Activated CD4-positive, CD25-positive, alpha-beta regulatory T cell treated with anti-CD3 and anti-CD28 coated beads, Interleukin-2, amount 50 U/mL, for 16 hours (primary cell): ENCODE results near the gene PLEKHA5.
"Not testable (repeated sequence)": the region's sequence is repeated elsewhere in the genome, so short reads cannot be mapped to it uniquely, and the experiment has no call there.

Experiments used
- DNase-seq: peaks from one replicate; pipeline ENCODE4 v3.0.0-alpha.2; 2020; ENCODE audit warnings: low read depth, low spot score

PLEKHA5 gene

GRCh38 chr12:19129486-19130223, at the start of gene PLEKHA5:
PLEKHA5 (plus strand) TSS chr12:19129733; CDS start chr12:19129800, 67 bp downstream.
- no peak for DNase-seq

GRCh38 chr12:19080918-19081317, 48.6 kb upstream of the PLEKHA5 start:
- DNase-seq, result no peak

GRCh38 chr12:19082365-19082911, 47.1 kb upstream of the PLEKHA5 start:
- no peak for DNase-seq

- no peak for DNase-seq
Observed at GRCh38 chr12:19084547-19084946, 45.0 kb upstream of the PLEKHA5 start.

GRCh38 chr12:19085090-19085489, 44.4 kb upstream of the PLEKHA5 start:
- no peak for DNase-seq

- DNase-seq, result no peak
Observed at GRCh38 chr12:19088606-19089005, 40.9 kb upstream of the PLEKHA5 start.

GRCh38 chr12:19092482-19092881, 37.1 kb upstream of the PLEKHA5 start:
- DNase-seq, result not testable (repeated sequence)

GRCh38 chr12:19093218-19093617, 36.3 kb upstream of the PLEKHA5 start:
- no peak for DNase-seq

GRCh38 chr12:19095331-19095730, 34.2 kb upstream of the PLEKHA5 start:
- no peak for DNase-seq

- no peak for DNase-seq
Observed at GRCh38 chr12:19095756-19096480, 33.6 kb upstream of the PLEKHA5 start.

GRCh38 chr12:19105463-19105862, 24.1 kb upstream of the PLEKHA5 start:
- no peak for DNase-seq

GRCh38 chr12:19107750-19108149, 21.8 kb upstream of the PLEKHA5 start:
- no peak for DNase-seq

- DNase-seq, result no peak
Observed at GRCh38 chr12:19110221-19110940, 19.2 kb upstream of the PLEKHA5 start.

- DNase-seq, result no peak
Observed at GRCh38 chr12:19113464-19113863, 16.1 kb upstream of the PLEKHA5 start.

GRCh38 chr12:19115285-19115684, 14.2 kb upstream of the PLEKHA5 start:
- no peak for DNase-seq

- no peak for DNase-seq
Observed at GRCh38 chr12:19119440-19119839, 10.1 kb upstream of the PLEKHA5 start.

GRCh38 chr12:19120795-19121194, 8.7 kb upstream of the PLEKHA5 start:
- DNase-seq, result no peak

- DNase-seq, result no peak
Observed at GRCh38 chr12:19121449-19122018, 8.0 kb upstream of the PLEKHA5 start.

GRCh38 chr12:19125325-19125724, 4.2 kb upstream of the PLEKHA5 start:
- DNase-seq, result no peak

- DNase-seq, result no peak
Observed at GRCh38 chr12:19127270-19127669, 2.3 kb upstream of the PLEKHA5 start.

- no peak for DNase-seq
Observed at GRCh38 chr12:19128485-19128884, 1.0 kb upstream of the PLEKHA5 start.

- DNase-seq, result no peak
Observed at GRCh38 chr12:19129122-19129485, 429 bp upstream of the PLEKHA5 start.
